Upper lobe of left lung (tissue), 4 donors: ENCODE results near the gene CLTCL1.

Experiments
- CTCF ChIP-seq, 6 experiments: fragments of 450-650 bp in 4 of 6; fragments of 200-600 bp in 2 of 6; sonication (generic) in 2 of 6; IDR thresholded peaks; one replicate each; pipeline ENCODE4 v1.5.1; 2016 to 2019; ENCODE audit warnings: antibody characterized with exemption in 6 of 6
- POLR2A ChIP-seq, 4 donors: fragments of 450-650 bp; IDR thresholded peaks; one replicate each; pipeline ENCODE4 v1.5.1; 2016 to 2017; ENCODE audit warnings: antibody characterized with exemption in 4 of 4, mild to moderate bottlenecking in 2 of 4
- POLR2AphosphoS5 ChIP-seq, 2 donors: sonication (generic); formaldehyde crosslinking; IDR thresholded peaks; one replicate each; pipeline ENCODE4 v1.5.1; 2017; ENCODE audit warnings: antibody characterized with exemption in 2 of 2

DNA sequence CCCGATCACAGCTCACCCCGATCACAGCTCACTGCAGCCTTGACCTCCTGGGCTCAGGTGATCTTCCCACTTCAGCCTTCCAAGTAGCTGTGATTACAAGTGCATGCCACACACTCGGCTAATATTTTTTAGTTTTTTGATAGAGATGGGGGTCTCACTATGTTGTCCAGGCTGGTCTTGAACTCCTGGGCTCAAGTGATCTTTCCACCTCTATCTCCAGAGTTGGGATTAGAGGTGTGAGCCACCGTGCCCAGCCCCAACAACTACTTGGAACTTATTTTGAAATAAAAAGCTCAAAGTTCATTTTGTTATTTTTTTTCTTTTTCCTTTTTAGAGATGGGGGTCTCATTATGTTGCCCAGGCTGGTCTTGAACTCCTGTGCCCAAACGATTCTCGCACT lies 85.2 kb downstream of the CLTCL1 start:
- TF ChIP-seq POLR2A (IDR thresholded peaks at IDR 0.05) (no peak), POLR2AphosphoS5 (IDR thresholded peaks at IDR 0.05) (no peak), CTCF (IDR thresholded peaks at IDR 0.05) (no peak)
